ENCODE results near the gene MDK. TPM values are rescaled to one million over a fixed set of nuclear protein-coding genes. Genes with fewer than 3 reads are reported as not detected.

Gene MDK
- total RNA-seq, 4 donors from 2014 or later: 5.0 to 25.0 (median 14.1) TPM

- no peak for TF ChIP-seq POLR2A (IDR thresholded peaks at IDR 0.05)
- no peak for TF ChIP-seq POLR2AphosphoS5 (IDR thresholded peaks at IDR 0.05)
- TF ChIP-seq EP300 (IDR thresholded peaks at IDR 0.05): no peak
- TF ChIP-seq, protein P1, sequence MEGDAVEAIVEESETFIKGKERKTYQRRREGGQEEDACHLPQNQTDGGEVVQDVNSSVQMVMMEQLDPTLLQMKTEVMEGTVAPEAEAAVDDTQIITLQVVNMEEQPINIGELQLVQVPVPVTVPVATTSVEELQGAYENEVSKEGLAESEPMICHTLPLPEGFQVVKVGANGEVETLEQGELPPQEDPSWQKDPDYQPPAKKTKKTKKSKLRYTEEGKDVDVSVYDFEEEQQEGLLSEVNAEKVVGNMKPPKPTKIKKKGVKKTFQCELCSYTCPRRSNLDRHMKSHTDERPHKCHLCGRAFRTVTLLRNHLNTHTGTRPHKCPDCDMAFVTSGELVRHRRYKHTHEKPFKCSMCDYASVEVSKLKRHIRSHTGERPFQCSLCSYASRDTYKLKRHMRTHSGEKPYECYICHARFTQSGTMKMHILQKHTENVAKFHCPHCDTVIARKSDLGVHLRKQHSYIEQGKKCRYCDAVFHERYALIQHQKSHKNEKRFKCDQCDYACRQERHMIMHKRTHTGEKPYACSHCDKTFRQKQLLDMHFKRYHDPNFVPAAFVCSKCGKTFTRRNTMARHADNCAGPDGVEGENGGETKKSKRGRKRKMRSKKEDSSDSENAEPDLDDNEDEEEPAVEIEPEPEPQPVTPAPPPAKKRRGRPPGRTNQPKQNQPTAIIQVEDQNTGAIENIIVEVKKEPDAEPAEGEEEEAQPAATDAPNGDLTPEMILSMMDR (IDR thresholded peaks at IDR 0.05): no peak
Measured at GRCh38 chr11:46364056-46364455, 17.4 kb upstream of the MDK start.

DNA sequence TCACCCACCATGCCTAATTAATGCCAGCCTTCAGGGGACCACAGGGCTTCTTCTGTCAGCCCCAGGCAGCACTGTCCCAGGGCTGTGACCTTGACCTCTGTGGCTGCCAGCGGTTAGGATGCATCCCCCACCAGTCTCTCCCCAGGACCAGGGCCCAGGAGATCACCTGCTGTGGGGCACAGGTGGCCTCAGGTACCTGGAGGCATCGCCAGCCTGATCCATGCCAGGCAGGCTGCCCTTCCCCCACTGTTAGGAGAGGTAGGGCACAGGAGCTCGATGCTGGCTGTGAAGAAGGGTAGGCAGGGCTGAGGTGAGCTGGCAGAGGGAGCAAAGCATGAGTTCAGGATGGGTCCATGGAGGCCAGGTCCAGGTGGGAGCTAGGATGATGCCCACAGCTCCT is 16.7 kb upstream of the MDK start:
- peaks cover 0 to 20% of the 10 kb centered on the region in 2 donors for H3K36me3 ChIP-seq
- peak overlapping the region in 1 of 4 donors; percentile 8 for H3K27ac ChIP-seq
- H3K4me1 ChIP-seq: peaks cover 0 to 82% (median 36%) of the 10 kb centered on the region in 3 donors
- no peak overlapping the region for H3K4me3 ChIP-seq
- no peak for ATAC-seq
- no CpG with 5 or more reads among the region's 3 CpGs for WGBS, 2 donors (ENCODE audit: low coverage in 1 of 2)
- TF ChIP-seq POLR2AphosphoS5 (IDR thresholded peaks at IDR 0.05) (no peak), POLR2A (IDR thresholded peaks at IDR 0.05) (no peak), EP300 (IDR thresholded peaks at IDR 0.05) (no peak)
- TF ChIP-seq, protein P1 (IDR thresholded peaks at IDR 0.05): no peak
- H3K9me3 ChIP-seq: no peaks in the 10 kb centered on the region
- H3K27me3 ChIP-seq: no peaks in the 10 kb centered on the region

More at GRCh38 chr11:46364056-46364455, 17.4 kb upstream of the MDK start:
- Histone ChIP-seq H3K27me3 (no peaks in the 10 kb centered on the region), H3K4me3 (no peak overlapping the region), H3K9me3 (no peaks in the 10 kb centered on the region), H3K4me1 (peaks cover 0 to 76% (median 36%) of the 10 kb centered on the region in 3 donors), H3K36me3 (peaks cover 0 to 14% of the 10 kb centered on the region in 2 donors), H3K27ac (peak overlapping the region in 2 of 4 donors; percentile 83)
- WGBS, 2 donors (ENCODE audit: low coverage in 1 of 2): 67 to 77% methylated on average over 7 to 8 of the region's 9 CpGs
- ATAC-seq: no peak

DNA sequence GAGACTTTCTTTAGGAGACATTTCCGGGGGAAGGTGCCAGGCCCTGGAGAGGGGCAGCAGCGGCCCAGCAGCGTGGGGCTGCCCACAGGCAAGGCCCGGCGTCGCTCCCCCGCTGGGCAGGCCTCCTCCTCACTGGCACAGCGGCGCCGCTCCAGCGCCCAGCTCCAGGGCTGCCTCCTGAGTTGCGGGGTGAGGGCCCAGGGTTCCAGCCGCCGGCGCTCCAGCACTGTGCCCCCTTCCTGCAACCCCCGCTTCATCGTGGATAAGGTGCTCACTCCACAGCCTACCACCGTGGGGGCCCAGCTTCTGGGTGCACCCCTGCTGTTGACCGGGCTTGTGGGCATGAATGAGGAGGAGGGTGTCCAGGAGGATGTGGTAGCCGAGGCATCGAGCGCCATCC is 15.2 kb upstream of the MDK start:
- H3K4me1 ChIP-seq: peaks cover 0 to 73% (median 33%) of the 10 kb centered on the region in 3 donors
- 80 to 100% methylated on average over 1 of the region's 22 CpGs for WGBS, 2 donors (ENCODE audit: low coverage in 1 of 2)
- H3K27me3 ChIP-seq: no peaks in the 10 kb centered on the region
- ATAC-seq: no peak
- TF ChIP-seq, protein P1 (IDR thresholded peaks at IDR 0.05): no peak
- TF ChIP-seq EP300 (IDR thresholded peaks at IDR 0.05) (no peak), POLR2A (IDR thresholded peaks at IDR 0.05) (no peak), POLR2AphosphoS5 (IDR thresholded peaks at IDR 0.05) (no peak)
- H3K9me3 ChIP-seq: no peaks in the 10 kb centered on the region
- no peak overlapping the region for H3K4me3 ChIP-seq
- peaks cover 0 to 35% of the 10 kb centered on the region in 2 donors for H3K36me3 ChIP-seq
- H3K27ac ChIP-seq: no peak overlapping the region

DNA sequence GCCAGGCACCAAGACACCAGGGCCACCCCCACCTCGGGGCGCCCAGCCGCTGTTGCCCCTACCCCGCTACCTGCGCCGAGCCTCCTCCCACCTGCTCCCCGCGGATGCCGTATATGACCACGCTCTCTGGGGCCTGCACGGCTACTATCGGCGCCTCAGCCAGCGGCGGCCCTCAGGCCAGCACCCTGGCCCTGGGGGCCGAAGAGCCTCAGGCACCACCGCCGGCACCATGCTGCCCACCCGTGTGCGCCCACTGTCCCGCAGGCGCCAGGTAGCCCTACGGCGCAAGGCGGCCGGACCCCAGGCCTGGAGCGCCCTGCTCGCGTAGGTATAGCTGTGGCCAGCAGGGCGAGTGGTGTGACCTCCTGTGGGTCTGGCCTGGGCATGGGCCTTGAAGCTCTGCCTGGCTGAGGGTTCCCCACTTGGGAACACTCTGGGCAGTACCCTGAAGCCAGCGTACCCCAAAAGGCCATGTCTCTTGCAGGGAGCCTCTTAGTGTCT is 14.8 kb upstream of the MDK start:
- Histone ChIP-seq H3K27ac (peak overlapping the region in 1 of 4 donors; percentile 12), H3K4me1 (peaks cover 0 to 69% (median 28%) of the 10 kb centered on the region in 3 donors), H3K36me3 (peaks cover 0 to 39% of the 10 kb centered on the region in 2 donors), H3K27me3 (no peaks in the 10 kb centered on the region), H3K4me3 (no peak overlapping the region), H3K9me3 (no peaks in the 10 kb centered on the region)
- no peak for ATAC-seq
- TF ChIP-seq POLR2A (IDR thresholded peaks at IDR 0.05): no peak
- WGBS, 2 donors (ENCODE audit: low coverage in 1 of 2): no CpG with 5 or more reads among the region's 31 CpGs

GRCh38 chr11:46367244-46367915 is 14.1 kb upstream of the MDK start:
- Histone ChIP-seq H3K4me1 (peaks cover 0 to 62% (median 21%) of the 10 kb centered on the region in 3 donors), H3K27ac (peak overlapping the region in 2 of 4 donors; percentile 12 to 29), H3K36me3 (peaks cover 0 to 46% of the 10 kb centered on the region in 2 donors), H3K27me3 (no peaks in the 10 kb centered on the region), H3K4me3 (peak overlapping the region in 1 of 2 donors; percentile 12), H3K9me3 (no peaks in the 10 kb centered on the region)
- 5% methylated on average over 4 of the region's 32 CpGs; no CpG with 5 or more reads in 1 of the 2 donors for WGBS, 2 donors (ENCODE audit: low coverage in 1 of 2)
- TF ChIP-seq, protein P1 (IDR thresholded peaks at IDR 0.05): peak in 3 of 4 experiments; percentile 89 to 98 (median 93)
- TF ChIP-seq POLR2AphosphoS5 (IDR thresholded peaks at IDR 0.05): no peak
- peak; percentile 73 for ATAC-seq

Data from gastroesophageal sphincter (tissue), 4 donors.